ENCODE measurements around the gene PRPS1L1. TPM values are rescaled to one million over a fixed set of nuclear protein-coding genes. Genes with fewer than 3 reads are reported as not detected.

Gene PRPS1L1
- total RNA-seq, 1 experiment from 2014 or later = not detected

- H3K9me3 ChIP-seq (ENCODE audit: low read depth, low read length, poor library complexity, severe bottlenecking) = no peaks in the 10 kb centered on the region
- no peak for DNase-seq (ENCODE audit: low spot score)
- no TSS peak for BruUV-seq (replicated peaks)
- H3K27ac ChIP-seq (ENCODE audit: low read depth, low read length, poor library complexity, severe bottlenecking) = no peak overlapping the region
- H3K4me3 ChIP-seq (ENCODE audit: low read depth, low read length, poor library complexity, severe bottlenecking) = no peak overlapping the region
- H3K36me3 ChIP-seq (ENCODE audit: insufficient read depth, low read length, poor library complexity, severe bottlenecking) = no peaks in the 10 kb centered on the region
- ChIA-PET POLR2A (ENCODE audit: low non-redundant PET) (no interaction called here), CTCF (no interaction called here)
- no peaks in the 10 kb centered on the region for H3K4me1 ChIP-seq (ENCODE audit: insufficient read depth, low read length, poor library complexity, severe bottlenecking)
- intact Hi-C loops (cut with micrococcal nuclease; ENCODE audit: unreplicated experiment) = no loop called here
- no peak for TF ChIP-seq CTCF (conservative IDR thresholded peaks at IDR 0.05; ENCODE audit: low read depth, low read length)
- no peak for TF ChIP-seq EZH2 (IDR thresholded peaks at IDR 0.05; ENCODE audit: borderline replicate concordance, low read depth, low read length, poor library complexity, severe bottlenecking)
- no peaks in the 10 kb centered on the region for H3K27me3 ChIP-seq (replicated peaks; ENCODE audit: insufficient read depth, low read depth, low read length, poor library complexity)
Observed at GRCh38 chr7:17985473-17986239, 42.0 kb downstream of the PRPS1L1 start.

GRCh38 chr7:17984288-17984687, 43.4 kb downstream of the PRPS1L1 start:
- Histone ChIP-seq H3K9me3 (ENCODE audit: low read depth, low read length, poor library complexity, severe bottlenecking) (no peaks in the 10 kb centered on the region), H3K4me1 (ENCODE audit: insufficient read depth, low read length, poor library complexity, severe bottlenecking) (no peaks in the 10 kb centered on the region), H3K36me3 (ENCODE audit: insufficient read depth, low read length, poor library complexity, severe bottlenecking) (no peaks in the 10 kb centered on the region), H3K27ac (ENCODE audit: low read depth, low read length, poor library complexity, severe bottlenecking) (no peak overlapping the region), H3K27me3 (replicated peaks; ENCODE audit: insufficient read depth, low read depth, low read length, poor library complexity) (no peaks in the 10 kb centered on the region), H3K4me3 (ENCODE audit: low read depth, low read length, poor library complexity, severe bottlenecking) (no peak overlapping the region)
- TF ChIP-seq EZH2 (IDR thresholded peaks at IDR 0.05; ENCODE audit: borderline replicate concordance, low read depth, low read length, poor library complexity, severe bottlenecking) (no peak), CTCF (conservative IDR thresholded peaks at IDR 0.05; ENCODE audit: low read depth, low read length) (no peak)
- intact Hi-C loops (cut with micrococcal nuclease; ENCODE audit: unreplicated experiment) = no loop called here
- BruUV-seq (replicated peaks) = no TSS peak
- no peak for DNase-seq (ENCODE audit: low spot score)
- POLR2A ChIA-PET (ENCODE audit: low non-redundant PET) = no interaction called here
- CTCF ChIA-PET = no interaction called here

GRCh38 chr7:17983221-17984062, 44.2 kb downstream of the PRPS1L1 start:
- TF ChIP-seq CTCF (conservative IDR thresholded peaks at IDR 0.05; ENCODE audit: low read depth, low read length) = no peak
- no peak overlapping the region for H3K4me3 ChIP-seq (ENCODE audit: low read depth, low read length, poor library complexity, severe bottlenecking)
- intact Hi-C loops (cut with micrococcal nuclease; ENCODE audit: unreplicated experiment) = no loop called here
- ChIA-PET POLR2A (ENCODE audit: low non-redundant PET) (no interaction called here), CTCF (no interaction called here)
- H3K27ac ChIP-seq (ENCODE audit: low read depth, low read length, poor library complexity, severe bottlenecking) = no peak overlapping the region
- no peak for DNase-seq (ENCODE audit: low spot score)
- no peaks in the 10 kb centered on the region for H3K27me3 ChIP-seq (replicated peaks; ENCODE audit: insufficient read depth, low read depth, low read length, poor library complexity)
- no peaks in the 10 kb centered on the region for H3K4me1 ChIP-seq (ENCODE audit: insufficient read depth, low read length, poor library complexity, severe bottlenecking)
- no peaks in the 10 kb centered on the region for H3K36me3 ChIP-seq (ENCODE audit: insufficient read depth, low read length, poor library complexity, severe bottlenecking)
- BruUV-seq (replicated peaks) = no TSS peak
- no peaks in the 10 kb centered on the region for H3K9me3 ChIP-seq (ENCODE audit: low read depth, low read length, poor library complexity, severe bottlenecking)

All from A673 (cell line).